Urinary bladder (tissue), 4 donors: ENCODE measurements around the gene PALD1. TPM values are rescaled to one million over a fixed set of nuclear protein-coding genes. Genes with fewer than 3 reads are reported as not detected.

Source experiments
- DNase-seq: peaks from one replicate; pipeline ENCODE4 v3.0.0-alpha.2; 2015; ENCODE audit errors: extremely low spot score
- H3K27ac ChIP-seq: one replicate; pipeline ENCODE4 v1.5.1; 2013; ENCODE audit warnings: low read depth, mild to moderate bottlenecking, moderate library complexity
- H3K36me3 ChIP-seq: one replicate; pipeline ENCODE4 v1.6.1; 2013; ENCODE audit warnings: mild to moderate bottlenecking, moderate library complexity; ENCODE audit not compliant: insufficient read depth
- H3K4me1 ChIP-seq: one replicate; pipeline ENCODE4 v1.6.1; 2013; ENCODE audit warnings: mild to moderate bottlenecking, moderate library complexity; ENCODE audit not compliant: insufficient read depth
- H3K4me3 ChIP-seq: one replicate; pipeline ENCODE4 v1.5.1; 2013; ENCODE audit warnings: low read depth, low read length
- WGBS: extraction: QIAGEN DNeasy Blood & Tissue Kit; methylation state at CpG from one replicate; pipeline ENCODE4 v1.1.7; 2013; 5-methylcytosine and 5-hydroxymethylcytosine counted together
- polyA plus RNA-seq: library from polyadenylated mRNA; stranded (reverse); fragments of 200-250 nt; gene quantifications from one replicate; pipeline ENCODE4 v1.2.3, GENCODE V29; 2013
- total RNA-seq: library from RNA; depleted of rRNA; stranded (reverse); fragments of >200 nt; gene quantifications from one replicate; pipeline ENCODE4 v1.2.3, GENCODE V29; 2014
- donor health status: healthy with polysubstance abuse.
- donor health status: healthy.

Gene PALD1
- total and polyA plus RNA-seq, 2 donors: 5.7 to 10.2 TPM

DNA sequence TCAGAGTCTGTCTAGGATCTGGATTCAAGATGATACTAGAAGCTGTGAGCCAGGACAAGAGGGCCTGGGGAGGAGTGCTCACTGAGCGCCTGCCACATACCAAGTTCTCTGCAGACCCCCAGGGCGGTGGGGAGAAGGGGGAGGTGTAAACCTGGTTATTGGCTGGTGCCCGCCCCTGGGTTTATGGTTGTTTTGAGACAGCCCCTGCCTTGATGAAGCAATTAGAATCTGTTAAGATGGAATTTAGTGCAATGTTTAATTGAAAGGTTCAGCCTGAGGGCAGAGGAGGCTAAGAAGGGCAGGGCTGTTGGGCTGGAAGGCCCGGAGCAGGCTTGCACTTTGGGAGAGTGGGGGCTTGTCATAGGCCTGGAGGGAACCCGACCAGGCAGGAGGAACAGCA lies 81.3 kb downstream of the PALD1 start:
- H3K4me1 ChIP-seq: no peaks in the 10 kb centered on the region
- H3K36me3 ChIP-seq: no peaks in the 10 kb centered on the region
- 90% methylated on average over 5 of the region's 5 CpGs for WGBS
- H3K4me3 ChIP-seq: no peak overlapping the region
- no peak overlapping the region for H3K27ac ChIP-seq
- no peak for DNase-seq

DNA sequence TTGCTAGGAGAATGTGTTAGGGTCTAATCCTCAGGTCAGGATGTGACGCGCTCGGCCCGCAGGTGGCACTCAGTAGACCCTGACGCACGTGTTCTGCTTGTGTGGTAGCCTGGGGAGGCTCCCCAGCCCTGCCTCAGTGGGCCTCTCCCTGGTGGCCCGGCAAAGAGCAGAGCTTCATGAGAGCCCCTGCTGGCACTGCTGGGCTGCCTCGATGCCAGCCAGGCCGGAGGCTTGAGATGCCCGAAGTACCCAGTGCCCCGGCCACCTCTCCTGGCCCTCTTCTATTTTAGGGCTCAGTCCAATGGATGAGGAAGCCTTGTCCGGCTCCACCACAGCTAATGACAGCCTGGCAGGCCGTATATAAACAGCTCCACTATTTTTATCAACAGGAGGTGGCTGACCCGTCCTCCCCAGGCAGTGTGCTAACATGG lies 82.0 kb downstream of the PALD1 start:
- H3K27ac ChIP-seq: no peak overlapping the region
- DNase-seq: no peak

DNA sequence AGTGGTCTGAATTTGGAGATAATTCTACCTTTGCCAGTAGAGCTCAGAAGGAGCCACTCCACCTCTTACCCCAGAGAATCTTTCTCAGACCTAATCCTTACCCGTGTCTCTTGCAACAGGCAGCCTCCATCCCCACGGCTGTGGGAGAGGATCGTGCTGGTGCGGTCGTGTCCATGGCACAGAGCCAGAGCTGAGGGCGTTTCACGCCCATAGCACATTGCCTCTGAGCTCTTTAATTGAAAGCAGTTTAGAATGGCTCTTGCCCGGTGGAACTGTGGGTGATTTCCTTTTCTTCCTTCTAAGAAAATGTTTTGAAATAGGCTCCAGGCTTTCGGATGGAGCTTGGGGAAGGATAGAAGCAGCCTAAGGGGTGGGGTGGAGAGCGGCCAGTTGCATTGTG lies 82.5 kb downstream of the PALD1 start:
- no peak overlapping the region for H3K4me3 ChIP-seq
- no peak for DNase-seq
- WGBS: 50% methylated on average over 10 of the region's 10 CpGs
- H3K36me3 ChIP-seq: no peaks in the 10 kb centered on the region
- no peak overlapping the region for H3K27ac ChIP-seq
- H3K4me1 ChIP-seq: no peaks in the 10 kb centered on the region

More for the DNA sequence above, 82.0 kb downstream of the PALD1 start:
- 71% methylated on average over 14 of the region's 14 CpGs for WGBS
- H3K4me3 ChIP-seq: no peak overlapping the region
- H3K4me1 ChIP-seq: no peaks in the 10 kb centered on the region
- no peaks in the 10 kb centered on the region for H3K36me3 ChIP-seq

DNA sequence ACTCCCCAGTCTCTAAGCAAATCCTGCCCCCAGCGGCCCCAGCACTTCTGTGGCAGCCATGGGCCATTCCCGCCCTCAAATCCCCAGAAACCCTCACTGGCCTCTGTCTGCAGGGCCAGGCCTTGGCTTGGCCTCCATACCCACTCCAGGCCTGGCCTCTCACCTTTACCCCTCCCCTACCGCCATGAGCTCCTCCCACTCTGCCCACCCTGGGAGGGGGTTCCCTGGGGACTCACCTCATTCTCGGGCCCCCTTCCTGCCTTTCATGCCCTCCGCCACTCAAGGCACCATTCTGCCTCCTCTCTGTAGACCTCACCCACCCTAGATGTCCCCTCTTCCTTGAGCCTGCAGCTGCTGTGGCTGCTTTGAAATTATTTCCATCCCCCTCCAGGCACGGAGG lies 83.0 kb downstream of the PALD1 start:
- DNase-seq: no peak
- no peak overlapping the region for H3K27ac ChIP-seq
- no peaks in the 10 kb centered on the region for H3K36me3 ChIP-seq
- no peak overlapping the region for H3K4me3 ChIP-seq
- WGBS: 90% methylated on average over 6 of the region's 6 CpGs
- no peaks in the 10 kb centered on the region for H3K4me1 ChIP-seq

- no peak overlapping the region for H3K4me3 ChIP-seq
- no peaks in the 10 kb centered on the region for H3K36me3 ChIP-seq
- DNase-seq: no peak
- H3K4me1 ChIP-seq: no peaks in the 10 kb centered on the region
- WGBS: 81% methylated on average over 15 of the region's 15 CpGs
- no peak overlapping the region for H3K27ac ChIP-seq
These were observed 83.6 kb downstream of the PALD1 start for GRCh38 chr10:70562036-70562755.

- no peak for DNase-seq
- H3K4me1 ChIP-seq: no peaks in the 10 kb centered on the region
- H3K36me3 ChIP-seq: no peaks in the 10 kb centered on the region
- WGBS: 61% methylated on average over 7 of the region's 7 CpGs
- H3K27ac ChIP-seq: no peak overlapping the region
- H3K4me3 ChIP-seq: no peak overlapping the region
These were observed 84.7 kb downstream of the PALD1 start for GRCh38 chr10:70563230-70563629.

GRCh38 chr10:70564113-70564725 lies 85.7 kb downstream of the PALD1 start:
- Histone ChIP-seq H3K36me3 (no peaks in the 10 kb centered on the region), H3K4me1 (no peaks in the 10 kb centered on the region), H3K4me3 (no peak overlapping the region), H3K27ac (no peak overlapping the region)
- 96% methylated on average over 21 of the region's 21 CpGs for WGBS
- no peak for DNase-seq

DNA sequence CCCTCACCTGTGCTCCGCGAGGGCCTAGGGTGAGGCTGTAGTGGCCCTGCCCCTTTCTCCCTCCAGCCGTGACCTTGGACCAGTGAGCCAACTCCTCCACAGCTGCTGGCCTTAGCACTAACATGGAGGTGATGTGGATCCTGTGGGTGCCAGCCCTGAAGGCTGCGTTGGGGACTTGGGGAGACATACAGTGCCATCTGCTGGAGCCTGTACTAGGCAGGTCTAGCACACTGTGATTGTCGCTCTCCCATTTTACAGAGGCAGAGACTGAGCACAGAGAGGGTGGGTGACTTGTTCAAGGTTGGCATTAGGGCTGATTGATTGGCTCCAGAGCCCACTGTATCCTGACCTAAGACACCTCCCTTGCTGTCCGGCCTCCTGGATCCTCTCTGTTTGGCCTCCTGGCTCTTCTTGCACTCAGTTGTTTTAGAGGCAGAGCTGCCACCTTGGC lies 86.4 kb downstream of the PALD1 start:
- DNase-seq: no peak
- Histone ChIP-seq H3K36me3 (no peaks in the 10 kb centered on the region), H3K4me1 (no peaks in the 10 kb centered on the region), H3K4me3 (no peak overlapping the region), H3K27ac (no peak overlapping the region)
- WGBS: 93% methylated on average over 6 of the region's 6 CpGs

DNA sequence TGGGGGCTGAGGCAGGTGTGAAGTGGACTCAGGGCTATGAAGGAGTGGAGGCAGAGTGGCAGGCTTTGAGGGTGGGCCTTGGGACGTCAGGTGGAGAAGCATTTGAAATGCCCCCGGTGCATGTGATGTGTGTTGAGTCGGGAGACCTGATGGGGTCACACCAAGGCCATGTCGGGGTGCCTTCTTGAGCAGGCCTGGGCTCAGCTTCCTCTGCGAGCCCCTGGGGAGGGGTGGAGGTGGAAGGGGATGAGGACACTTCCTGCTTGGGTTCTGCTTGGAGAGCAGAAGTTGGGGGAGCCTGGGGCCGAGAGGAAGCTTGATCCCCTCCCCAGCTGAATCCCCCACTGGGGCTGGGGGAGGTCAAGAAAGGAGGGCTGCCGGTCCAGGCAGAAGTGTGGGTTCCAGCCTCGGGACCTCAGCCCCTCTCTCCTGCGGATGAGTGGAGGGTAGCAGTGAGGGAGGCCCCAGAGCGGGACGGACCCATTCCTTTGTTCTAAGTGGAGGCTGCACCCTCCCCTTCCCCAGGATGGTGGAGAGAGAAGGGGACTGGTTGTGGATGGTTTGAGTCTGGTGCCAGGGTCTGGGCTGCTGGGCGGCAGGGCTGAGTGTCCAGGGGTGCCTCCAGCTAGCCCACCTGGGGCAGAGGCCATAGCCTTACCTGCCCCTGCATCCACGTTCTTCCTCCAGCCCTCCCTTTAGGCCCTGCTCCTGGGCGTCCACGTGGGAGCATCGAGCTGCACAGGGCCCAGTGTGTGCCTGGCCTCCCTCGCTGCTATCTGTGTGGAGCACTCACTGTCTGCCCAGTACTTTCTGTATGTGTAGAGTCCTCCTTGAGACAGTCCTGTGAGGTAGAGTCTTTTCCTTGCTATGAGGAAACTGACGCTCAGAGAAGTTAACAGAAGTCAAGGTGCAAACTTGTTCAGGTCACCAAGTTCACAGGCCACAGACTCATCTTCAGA lies 87.3 kb downstream of the PALD1 start:
- Histone ChIP-seq H3K4me3 (no peak overlapping the region), H3K4me1 (no peaks in the 10 kb centered on the region), H3K27ac (no peak overlapping the region), H3K36me3 (no peaks in the 10 kb centered on the region)
- no peak for DNase-seq
- 89% methylated on average over 18 of the region's 18 CpGs for WGBS

DNA sequence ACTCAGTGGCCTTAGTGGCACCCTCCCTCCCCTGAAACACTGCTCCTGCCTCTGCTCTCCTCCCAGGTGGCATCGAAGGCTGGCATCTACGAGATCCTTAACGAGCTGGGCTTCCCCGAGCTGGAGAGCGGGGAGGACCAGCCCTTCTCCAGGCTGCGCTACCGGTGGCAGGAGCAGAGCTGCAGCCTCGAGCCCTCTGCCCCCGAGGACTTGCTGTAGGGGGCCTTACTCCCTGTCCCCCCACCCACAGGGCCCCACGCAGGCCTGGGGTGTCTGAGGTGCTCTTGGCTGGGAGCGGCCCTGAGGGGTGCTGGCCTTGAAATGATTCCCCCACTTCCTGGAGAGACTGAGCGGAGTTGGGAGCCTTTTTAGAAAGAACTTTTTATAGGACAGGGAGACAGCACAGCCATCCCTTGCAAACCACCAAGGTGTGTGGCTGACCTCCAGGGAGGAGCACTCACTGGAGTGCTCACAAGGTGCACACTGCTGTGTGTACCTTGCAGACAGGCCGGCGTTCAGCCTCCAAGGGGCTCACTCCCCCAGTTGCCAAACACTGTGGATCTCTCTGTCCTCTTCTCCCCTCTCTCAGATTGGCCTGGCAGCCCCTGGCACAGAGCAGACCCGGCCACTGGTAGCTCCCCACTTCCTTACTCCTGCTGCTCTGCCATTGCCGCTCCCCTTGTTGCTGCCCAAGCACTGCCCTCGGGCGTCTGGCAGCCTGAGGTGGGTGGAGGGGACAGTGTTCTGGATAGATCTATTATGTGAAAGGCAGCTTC lies 88.1 kb downstream of the PALD1 start:
- H3K4me3 ChIP-seq: no peak overlapping the region
- H3K27ac ChIP-seq: no peak overlapping the region
- H3K4me1 ChIP-seq: no peaks in the 10 kb centered on the region
- WGBS: 91% methylated on average over 18 of the region's 18 CpGs
- no peak for DNase-seq
- H3K36me3 ChIP-seq: no peaks in the 10 kb centered on the region

DNA sequence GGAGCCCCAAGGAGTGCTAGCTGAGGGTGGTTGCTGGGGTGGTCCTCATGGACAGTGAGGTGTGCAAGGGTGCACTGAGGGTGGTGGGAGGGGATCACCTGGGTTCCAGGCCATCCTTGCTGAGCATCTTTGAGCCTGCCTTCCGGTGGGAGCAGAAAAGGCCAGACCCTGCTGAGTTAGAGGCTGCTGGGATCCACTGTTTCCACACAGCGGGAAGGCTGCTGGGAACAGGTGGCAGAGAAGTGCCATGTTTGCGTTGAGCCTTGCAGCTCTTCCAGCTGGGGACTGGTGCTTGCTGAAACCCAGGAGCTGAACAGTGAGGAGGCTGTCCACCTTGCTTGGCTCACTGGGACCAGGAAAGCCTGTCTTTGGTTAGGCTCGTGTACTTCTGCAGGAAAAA lies 89.0 kb downstream of the PALD1 start:
- no peaks in the 10 kb centered on the region for H3K4me1 ChIP-seq
- no peaks in the 10 kb centered on the region for H3K36me3 ChIP-seq
- H3K4me3 ChIP-seq: no peak overlapping the region
- no peak overlapping the region for H3K27ac ChIP-seq
- WGBS: 85% methylated on average over 4 of the region's 4 CpGs
- no peak for DNase-seq

DNA sequence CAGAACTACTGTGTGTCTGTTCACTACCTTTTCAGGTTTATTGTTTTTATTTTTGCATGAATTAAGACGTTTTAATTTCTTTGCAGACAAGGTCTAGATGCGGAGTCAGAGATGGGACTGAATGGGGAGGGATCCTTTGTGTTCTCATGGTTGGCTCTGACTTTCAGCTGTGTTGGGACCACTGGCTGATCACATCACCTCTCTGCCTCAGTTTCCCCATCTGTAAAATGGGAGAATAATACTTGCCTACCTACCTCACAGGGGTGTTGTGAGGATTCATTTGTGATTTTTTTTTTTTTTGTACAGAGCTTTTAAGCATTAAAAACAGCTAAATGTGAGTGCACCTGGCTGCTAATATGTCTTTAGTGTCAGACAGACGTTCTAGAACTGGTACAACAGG lies 89.5 kb downstream of the PALD1 start:
- no peak for DNase-seq
- Histone ChIP-seq H3K4me3 (no peak overlapping the region), H3K36me3 (no peaks in the 10 kb centered on the region), H3K4me1 (no peaks in the 10 kb centered on the region), H3K27ac (no peak overlapping the region)
- 91% methylated on average over 3 of the region's 3 CpGs for WGBS
